Measurements from ENCODE around the gene NXT1.

NXT1 gene

GRCh38 chr20:23308024-23308423 is 42.6 kb upstream of the NXT1 start:
- DNase-seq (ENCODE audit: low spot score): no peak
- TF ChIP-seq, protein P1, sequence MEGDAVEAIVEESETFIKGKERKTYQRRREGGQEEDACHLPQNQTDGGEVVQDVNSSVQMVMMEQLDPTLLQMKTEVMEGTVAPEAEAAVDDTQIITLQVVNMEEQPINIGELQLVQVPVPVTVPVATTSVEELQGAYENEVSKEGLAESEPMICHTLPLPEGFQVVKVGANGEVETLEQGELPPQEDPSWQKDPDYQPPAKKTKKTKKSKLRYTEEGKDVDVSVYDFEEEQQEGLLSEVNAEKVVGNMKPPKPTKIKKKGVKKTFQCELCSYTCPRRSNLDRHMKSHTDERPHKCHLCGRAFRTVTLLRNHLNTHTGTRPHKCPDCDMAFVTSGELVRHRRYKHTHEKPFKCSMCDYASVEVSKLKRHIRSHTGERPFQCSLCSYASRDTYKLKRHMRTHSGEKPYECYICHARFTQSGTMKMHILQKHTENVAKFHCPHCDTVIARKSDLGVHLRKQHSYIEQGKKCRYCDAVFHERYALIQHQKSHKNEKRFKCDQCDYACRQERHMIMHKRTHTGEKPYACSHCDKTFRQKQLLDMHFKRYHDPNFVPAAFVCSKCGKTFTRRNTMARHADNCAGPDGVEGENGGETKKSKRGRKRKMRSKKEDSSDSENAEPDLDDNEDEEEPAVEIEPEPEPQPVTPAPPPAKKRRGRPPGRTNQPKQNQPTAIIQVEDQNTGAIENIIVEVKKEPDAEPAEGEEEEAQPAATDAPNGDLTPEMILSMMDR (IDR thresholded peaks at IDR 0.05; ENCODE audit: extremely low read depth, missing control alignments): no peak

GRCh38 chr20:23308908-23309307 is 41.7 kb upstream of the NXT1 start:
- TF ChIP-seq, protein P1 (IDR thresholded peaks at IDR 0.05; ENCODE audit: extremely low read depth, missing control alignments): no peak
- DNase-seq (ENCODE audit: low spot score): no peak

DNA sequence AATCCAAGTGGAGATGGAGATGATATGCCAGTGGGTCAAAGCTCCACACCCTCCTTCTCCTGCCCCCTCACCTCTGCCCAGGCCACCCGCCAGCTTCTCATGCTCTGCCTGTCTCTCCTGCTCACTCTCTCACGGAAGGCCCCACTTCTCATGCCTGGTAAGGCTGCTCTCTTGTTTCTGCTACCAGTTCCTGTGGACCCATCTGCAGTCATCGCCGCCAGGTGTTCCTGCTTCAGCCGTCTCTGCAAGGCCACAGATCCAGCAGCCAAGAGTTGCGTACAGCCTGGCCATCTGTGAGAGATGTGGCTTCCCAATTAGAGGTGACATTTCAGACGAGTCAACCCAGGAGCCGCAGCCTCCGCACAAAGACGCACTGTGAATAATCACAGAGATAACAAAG is 40.8 kb upstream of the NXT1 start:
- TF ChIP-seq, protein P1 (IDR thresholded peaks at IDR 0.05; ENCODE audit: extremely low read depth, missing control alignments): no peak
- DNase-seq (ENCODE audit: low spot score): no peak

DNA sequence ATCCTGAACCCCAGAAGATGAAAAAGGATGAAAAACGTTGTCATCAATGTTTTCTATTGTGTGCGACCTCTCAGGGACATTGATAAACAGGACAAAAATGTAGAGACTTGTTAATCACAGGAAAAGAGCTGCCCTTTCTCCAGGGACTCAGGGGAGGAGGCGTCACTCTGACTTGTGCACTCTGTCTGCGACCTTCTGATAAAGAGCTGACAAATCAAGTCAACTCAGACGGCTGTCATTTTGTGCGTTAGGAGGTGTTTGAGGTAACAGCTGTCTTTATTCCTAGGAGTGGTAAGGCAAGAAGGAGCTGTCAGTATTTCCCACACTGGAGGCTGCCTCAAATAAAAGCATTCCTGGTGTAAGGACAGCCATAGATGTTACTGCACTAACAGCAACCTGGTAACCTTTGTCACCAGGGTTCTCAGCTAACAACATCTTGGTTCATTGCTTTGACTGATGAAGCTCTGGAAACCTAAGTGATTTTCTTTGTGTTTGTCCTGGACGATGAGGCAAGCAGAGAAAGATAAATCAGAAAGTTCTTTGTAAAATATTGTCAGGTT is 38.6 kb upstream of the NXT1 start:
- TF ChIP-seq, protein P1 (IDR thresholded peaks at IDR 0.05; ENCODE audit: extremely low read depth, missing control alignments): no peak
- DNase-seq (ENCODE audit: low spot score): no peak

DNA sequence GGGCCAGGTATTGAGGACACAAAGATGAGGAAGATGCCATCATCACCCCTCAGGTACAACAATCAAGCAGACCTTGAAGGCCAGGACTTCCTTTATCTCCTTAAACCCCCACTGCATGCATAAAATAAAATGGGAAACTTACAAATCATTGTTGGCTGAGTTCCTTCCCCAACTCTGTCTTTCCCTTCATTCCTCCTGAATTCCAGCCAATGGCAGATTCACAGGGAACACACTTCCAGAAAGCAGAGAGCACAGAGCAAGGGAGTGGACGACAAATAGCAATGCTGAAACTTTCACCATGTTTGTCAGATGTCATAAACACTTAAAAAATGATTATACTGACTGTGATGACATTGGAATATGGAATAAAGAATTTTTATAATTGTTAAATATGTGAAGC is 37.3 kb upstream of the NXT1 start:
- TF ChIP-seq, protein P1 (IDR thresholded peaks at IDR 0.05; ENCODE audit: extremely low read depth, missing control alignments): no peak

DNA sequence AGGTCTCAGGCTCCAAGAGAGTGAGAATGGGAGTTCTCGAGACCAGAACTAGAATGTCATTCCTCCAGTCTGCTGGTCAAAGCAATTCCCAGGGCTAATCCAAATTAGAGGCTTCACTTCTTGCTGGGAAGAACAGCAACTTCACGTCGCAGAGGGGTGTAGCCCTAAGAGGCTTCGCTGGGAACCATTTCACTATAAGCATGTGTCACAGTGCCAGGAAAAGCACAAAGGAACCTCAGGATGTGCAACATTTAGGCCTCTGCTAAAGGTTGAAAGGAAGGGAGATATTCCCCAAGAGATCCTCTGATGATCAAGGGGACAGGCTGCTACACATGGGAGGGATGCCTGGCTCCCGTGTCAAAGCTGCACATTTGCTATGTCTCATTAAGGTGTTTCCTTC is 35.9 kb upstream of the NXT1 start:
- TF ChIP-seq, protein P1 (IDR thresholded peaks at IDR 0.05; ENCODE audit: extremely low read depth, missing control alignments): no peak
- DNase-seq (ENCODE audit: low spot score): no peak

More for the DNA sequence above, 37.3 kb upstream of the NXT1 start:
- DNase-seq (ENCODE audit: low spot score): no peak

GRCh38 chr20:23315099-23315498 is 35.5 kb upstream of the NXT1 start:
- TF ChIP-seq, protein P1 (IDR thresholded peaks at IDR 0.05; ENCODE audit: extremely low read depth, missing control alignments): no peak
- no peak for DNase-seq (ENCODE audit: low spot score)
